ENCODE data around the gene MUCL3.

- TF ChIP-seq POLR2AphosphoS5 (IDR thresholded peaks at IDR 0.05; ENCODE audit: low read depth, low read length) = no peak
- TF ChIP-seq CTCF (IDR thresholded peaks at IDR 0.05 in 2 of 3, conservative IDR thresholded peaks at IDR 0.05 in 1 of 3; ENCODE audit: borderline replicate concordance in 1 of 3, insufficient read depth in 1 of 3, low read depth in 2 of 3, low read length in 2 of 3) = no peak
- no peak for TF ChIP-seq ZFX (IDR thresholded peaks at IDR 0.05)
- TF ChIP-seq EZH2 (IDR thresholded peaks at IDR 0.05) = no peak
- no peak for TF ChIP-seq POLR2A (IDR thresholded peaks at IDR 0.05; ENCODE audit: borderline replicate concordance, extremely low read depth, insufficient read depth, insufficient read length)
- no peak for TF ChIP-seq MAX (IDR thresholded peaks at IDR 0.05)
- no peak for TF ChIP-seq CEBPB (IDR thresholded peaks at IDR 0.05; ENCODE audit: low read depth)
- TF ChIP-seq ZBTB33 (IDR thresholded peaks at IDR 0.05; ENCODE audit: extremely low read depth, insufficient replicate concordance, low read length) = no peak
- TF ChIP-seq REST (IDR thresholded peaks at IDR 0.05; ENCODE audit: low read depth) = no peak
- no peak for TF ChIP-seq EGR1 (IDR thresholded peaks at IDR 0.05; ENCODE audit: low read depth)
- TF ChIP-seq SP1 (IDR thresholded peaks at IDR 0.05; ENCODE audit: low read depth) = no peak
- TF ChIP-seq FOSL1 (IDR thresholded peaks at IDR 0.05; ENCODE audit: low read depth) = no peak
- TF ChIP-seq TCF7L2 (IDR thresholded peaks at IDR 0.05; ENCODE audit: borderline replicate concordance, extremely low read depth, insufficient read depth, insufficient read length) = no peak
These were observed 47.5 kb downstream of the MUCL3 start for GRCh38 chr6:30988209-30988825.
